Measurements from ENCODE around the gene KRT13. TPM values are rescaled to one million over a fixed set of nuclear protein-coding genes. Genes with fewer than 3 reads are reported as not detected.

The KRT13 gene
- total RNA-seq (1 to 10 TPM in 1 of 9 donors, under 1 TPM in 2, not detected in 6; 0.54 to 3.5 (median 0.83) TPM), polyA plus RNA-seq (10 to 100 TPM in 2 of 3 donors, not detected in 1; 18.6 to 20.0 TPM)
- long read RNA-seq, donor 1 = 0 reads
- long read RNA-seq, donor 2 = 0 reads
- long read RNA-seq, donor 3 = 0 reads
- long read RNA-seq, donor 4 = 0 reads
- long read RNA-seq, donor 5 = 0 reads
- long read RNA-seq, donor 6 = 0 reads
- long read RNA-seq, donor 7 = 0 reads
- long read RNA-seq, donor 8 = 0 reads
- long read RNA-seq, donor 9 = 0 reads
- long read RNA-seq, donor 10 = 0 reads

GRCh38 chr17:41505007-41505808, at the start of gene KRT13:
Gene KRT13, minus strand, starts transcription at chr17:41505612. Its CDS starts 62 bp downstream, at chr17:41505550.
- 78 to 92% (median 86%) methylated on average over 9 to 17 of the region's 17 CpGs for WGBS, 4 donors
- no peak for TF ChIP-seq POLR2A (IDR thresholded peaks at IDR 0.05)
- TF ChIP-seq CTCF (IDR thresholded peaks at IDR 0.05) = no peak
- no peak within 1 kb of the TSS for H3K27ac ChIP-seq
- intact Hi-C loops (cut with DNase I) = no loop called here
- no peaks in the 10 kb centered on the region for H3K27me3 ChIP-seq
- no peak within 1 kb of the TSS for H3K4me3 ChIP-seq
- H3K36me3 ChIP-seq (replicated peaks in 1 of 2) = no peaks in the 10 kb centered on the region
- no peak for DNase-seq
- H3K4me1 ChIP-seq (replicated peaks in 1 of 2) = no peaks in the 10 kb centered on the region
- no peaks in the 10 kb centered on the region for H3K9me3 ChIP-seq (replicated peaks in 1 of 3)

DNA sequence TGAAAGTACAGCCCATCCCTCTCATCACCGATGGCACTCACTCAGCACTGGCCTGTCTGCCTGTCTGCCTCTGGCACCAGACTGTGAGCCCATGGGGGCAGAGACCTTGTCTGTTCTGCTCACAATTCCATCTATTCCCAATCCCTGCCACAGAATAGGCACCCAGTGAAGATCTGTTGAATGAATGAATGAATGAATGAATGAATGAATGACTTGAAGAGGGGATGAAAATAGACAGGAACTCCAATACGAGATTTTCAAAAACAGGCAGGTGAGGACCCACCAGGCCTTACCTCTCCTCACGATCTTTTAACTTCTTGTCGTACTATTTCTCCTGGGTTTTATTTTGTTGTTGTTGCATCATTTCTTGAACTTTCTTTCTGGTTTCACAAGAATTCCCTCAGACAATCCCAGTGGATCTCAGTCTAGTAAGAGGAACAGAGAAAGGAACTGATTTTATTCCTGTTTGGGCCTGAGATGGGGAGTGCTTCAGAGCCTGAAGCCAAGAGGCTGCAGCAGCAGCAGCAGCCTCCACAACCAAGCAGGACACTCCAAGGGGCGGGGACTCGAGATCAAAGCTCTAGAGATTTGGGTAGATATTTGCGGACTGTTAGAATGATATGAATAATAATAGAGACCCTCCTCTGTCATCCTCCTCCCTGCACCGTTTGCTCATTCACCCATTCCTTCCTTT, 48.7 kb upstream of the KRT13 start:
- intact Hi-C loops (cut with DNase I) = loop anchor here in 1 of 2 donors (5.0 kb wide), 1 partner anchor 103 kb away; no protein-coding TSS in a partner anchor
- H3K4me3 ChIP-seq = no peak overlapping the region
- no peak overlapping the region for H3K27ac ChIP-seq
- peaks cover under 1 to 2% of the 10 kb centered on the region in 2 donors for H3K4me1 ChIP-seq (replicated peaks in 1 of 2)
- H3K36me3 ChIP-seq (replicated peaks in 1 of 2) = no peaks in the 10 kb centered on the region
- H3K9me3 ChIP-seq (replicated peaks in 1 of 3) = no peaks in the 10 kb centered on the region
- H3K27me3 ChIP-seq = no peaks in the 10 kb centered on the region
- WGBS, 4 donors = 75 to 83% (median 77%) methylated on average over 8 of the region's 8 CpGs
- DNase-seq = no peak
- TF ChIP-seq CTCF (IDR thresholded peaks at IDR 0.05) (no peak), POLR2A (IDR thresholded peaks at IDR 0.05) (no peak)

GRCh38 chr17:41553176-41553575, 47.8 kb upstream of the KRT13 start:
- H3K4me1 ChIP-seq (replicated peaks in 1 of 2) = peaks cover 11 to 12% of the 10 kb centered on the region in 2 donors
- H3K4me3 ChIP-seq = no peak overlapping the region
- 64 to 77% (median 65%) methylated on average over 4 of the region's 4 CpGs for WGBS, 4 donors
- intact Hi-C loops (cut with DNase I) = loop anchor here in 1 of 2 donors (5.0 kb wide), 1 partner anchor 104 kb away; no protein-coding TSS in a partner anchor
- DNase-seq = no peak
- H3K36me3 ChIP-seq (replicated peaks in 1 of 2) = no peaks in the 10 kb centered on the region
- no peak overlapping the region for H3K27ac ChIP-seq
- no peaks in the 10 kb centered on the region for H3K27me3 ChIP-seq
- no peak for TF ChIP-seq CTCF (IDR thresholded peaks at IDR 0.05)
- no peak for TF ChIP-seq POLR2A (IDR thresholded peaks at IDR 0.05)
- H3K9me3 ChIP-seq (replicated peaks in 1 of 3) = no peaks in the 10 kb centered on the region

DNA sequence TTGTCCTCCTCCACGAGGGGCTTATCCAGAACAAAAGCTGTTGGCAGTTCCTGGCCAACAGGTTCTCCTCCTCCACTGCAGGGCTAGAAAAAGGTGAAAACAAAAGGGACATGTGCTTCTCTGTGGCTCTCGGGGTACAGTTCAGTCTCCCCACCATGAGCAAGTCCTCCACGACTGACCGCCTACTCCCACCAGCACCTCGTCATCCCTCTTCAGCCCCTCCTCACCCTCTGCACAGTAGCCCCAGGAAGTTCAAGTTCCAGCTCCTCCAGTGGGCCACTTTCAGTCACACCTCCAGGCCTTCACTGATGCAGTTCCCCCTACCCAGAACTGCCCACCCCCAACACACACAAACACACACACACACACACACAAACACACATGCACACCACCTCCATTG, 47.0 kb upstream of the KRT13 start:
- H3K4me1 ChIP-seq (replicated peaks in 1 of 2) = peaks cover 15 to 19% of the 10 kb centered on the region in 2 donors
- no peaks in the 10 kb centered on the region for H3K9me3 ChIP-seq (replicated peaks in 1 of 3)
- WGBS, 4 donors = 80 to 91% (median 89%) methylated on average over 4 to 5 of the region's 5 CpGs
- intact Hi-C loops (cut with DNase I) = loop anchor here in 1 of 2 donors (5.0 kb wide), 1 partner anchor 105 kb away; no protein-coding TSS in a partner anchor
- H3K4me3 ChIP-seq = no peak overlapping the region
- TF ChIP-seq POLR2A (IDR thresholded peaks at IDR 0.05) = no peak
- no peak for TF ChIP-seq CTCF (IDR thresholded peaks at IDR 0.05)
- no peaks in the 10 kb centered on the region for H3K27me3 ChIP-seq
- H3K36me3 ChIP-seq (replicated peaks in 1 of 2) = no peaks in the 10 kb centered on the region
- no peak for DNase-seq
- no peak overlapping the region for H3K27ac ChIP-seq
